Measurements from ENCODE around the gene TMIGD2.

The TMIGD2 gene

GRCh38 chr19:4305257-4305612, 3.0 kb upstream of the TMIGD2 start:
- in situ Hi-C loops (cut with HindIII; ENCODE audit: low sequenced_read_pairs), result no loop called here
- no peak for DNase-seq (ENCODE audit: low read depth)
- TF ChIP-seq, protein P1, sequence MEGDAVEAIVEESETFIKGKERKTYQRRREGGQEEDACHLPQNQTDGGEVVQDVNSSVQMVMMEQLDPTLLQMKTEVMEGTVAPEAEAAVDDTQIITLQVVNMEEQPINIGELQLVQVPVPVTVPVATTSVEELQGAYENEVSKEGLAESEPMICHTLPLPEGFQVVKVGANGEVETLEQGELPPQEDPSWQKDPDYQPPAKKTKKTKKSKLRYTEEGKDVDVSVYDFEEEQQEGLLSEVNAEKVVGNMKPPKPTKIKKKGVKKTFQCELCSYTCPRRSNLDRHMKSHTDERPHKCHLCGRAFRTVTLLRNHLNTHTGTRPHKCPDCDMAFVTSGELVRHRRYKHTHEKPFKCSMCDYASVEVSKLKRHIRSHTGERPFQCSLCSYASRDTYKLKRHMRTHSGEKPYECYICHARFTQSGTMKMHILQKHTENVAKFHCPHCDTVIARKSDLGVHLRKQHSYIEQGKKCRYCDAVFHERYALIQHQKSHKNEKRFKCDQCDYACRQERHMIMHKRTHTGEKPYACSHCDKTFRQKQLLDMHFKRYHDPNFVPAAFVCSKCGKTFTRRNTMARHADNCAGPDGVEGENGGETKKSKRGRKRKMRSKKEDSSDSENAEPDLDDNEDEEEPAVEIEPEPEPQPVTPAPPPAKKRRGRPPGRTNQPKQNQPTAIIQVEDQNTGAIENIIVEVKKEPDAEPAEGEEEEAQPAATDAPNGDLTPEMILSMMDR (IDR thresholded peaks at IDR 0.05; ENCODE audit: low read depth, low read length, missing control alignments), result no peak
- H3K4me3 ChIP-seq (ENCODE audit: low read depth, low read length), result peak overlapping the region; percentile 37

DNA sequence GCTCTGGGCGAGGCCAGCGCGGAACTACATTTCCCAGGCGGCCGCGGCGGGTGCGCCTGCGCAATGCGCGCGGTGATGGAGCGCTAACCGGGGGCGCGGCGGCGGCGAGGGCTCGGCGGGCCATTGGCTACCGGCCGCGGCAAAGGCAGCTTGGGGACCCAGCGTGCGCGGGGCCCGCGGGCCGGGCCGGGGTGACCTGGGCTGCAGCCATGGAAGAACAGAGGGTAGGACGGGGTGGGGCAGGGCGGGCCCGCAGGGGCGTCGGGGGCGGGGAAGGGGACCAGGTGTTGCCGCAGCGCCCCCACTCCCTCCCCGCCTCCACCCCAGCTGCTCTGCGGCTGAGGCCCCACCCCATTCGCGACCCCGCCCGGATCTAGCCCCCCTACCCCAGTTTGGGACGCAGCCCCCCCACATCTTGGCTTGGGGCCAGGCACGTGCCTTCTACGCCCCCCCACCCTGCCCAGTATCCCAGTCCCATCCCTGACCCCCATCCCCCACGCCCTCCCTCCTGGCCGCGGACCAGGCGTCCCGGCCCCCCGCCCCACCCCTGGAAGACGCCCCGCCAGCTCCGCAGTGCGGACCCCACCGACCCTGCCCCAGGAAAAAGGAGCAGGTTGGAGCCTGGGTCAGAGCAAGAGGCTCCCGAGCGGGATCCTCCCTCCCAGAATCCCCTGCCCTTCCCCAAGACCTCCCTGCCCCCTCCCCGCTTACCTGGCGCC, 2.5 kb upstream of the TMIGD2 start, which contains the start of gene FSD1:
Gene FSD1, plus strand, starts transcription at position 61 of the 719 bp plus-strand sequence. Its CDS starts 149 bp downstream, at position 210.
- no peak for DNase-seq (ENCODE audit: low read depth)
- TF ChIP-seq, protein P1 (IDR thresholded peaks at IDR 0.05; ENCODE audit: low read depth, low read length, missing control alignments), result no peak
- in situ Hi-C loops (cut with HindIII; ENCODE audit: low sequenced_read_pairs), result no loop called here
- peak within 1 kb of the TSS; percentile 37 for H3K4me3 ChIP-seq (ENCODE audit: low read depth, low read length)

DNA sequence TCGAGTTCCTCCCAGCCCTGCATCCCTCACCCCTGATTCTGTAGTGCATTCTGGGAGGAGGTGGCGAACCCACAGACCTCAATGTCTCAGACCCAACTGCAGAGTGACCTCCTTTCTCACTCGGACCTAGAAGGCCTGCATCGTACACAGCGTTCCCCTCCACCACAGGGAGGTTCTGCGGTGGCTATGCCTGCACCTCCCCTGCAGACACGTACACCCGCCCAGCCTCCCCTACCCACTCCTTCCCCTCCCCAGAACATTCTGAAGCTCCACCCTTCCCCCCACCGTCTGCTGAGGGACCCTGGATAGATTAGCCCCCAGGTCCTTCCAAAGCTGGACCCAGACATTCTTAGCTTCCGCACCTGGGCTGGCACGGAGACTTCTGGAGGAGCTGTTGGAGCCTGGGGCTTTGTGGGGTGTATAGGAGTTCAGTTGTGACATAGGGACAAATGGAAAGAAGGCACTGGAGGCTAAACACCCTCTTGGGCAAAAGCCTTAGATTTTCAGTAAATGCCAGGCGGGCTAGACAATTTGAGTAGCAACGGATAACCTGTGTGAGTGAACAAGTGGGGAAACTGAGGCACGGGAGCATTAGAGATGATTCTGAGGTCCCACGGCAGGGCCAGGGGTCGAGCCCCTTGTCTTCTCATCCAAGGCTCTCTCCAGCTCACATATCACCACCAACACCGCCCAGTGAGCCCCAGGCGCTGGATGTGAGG, 1.8 kb upstream of the TMIGD2 start:
- peak overlapping the region; percentile 37 for H3K4me3 ChIP-seq (ENCODE audit: low read depth, low read length)
- TF ChIP-seq, protein P1 (IDR thresholded peaks at IDR 0.05; ENCODE audit: low read depth, low read length, missing control alignments), result no peak
- in situ Hi-C loops (cut with HindIII; ENCODE audit: low sequenced_read_pairs), result no loop called here
- DNase-seq (ENCODE audit: low read depth), result no peak

DNA sequence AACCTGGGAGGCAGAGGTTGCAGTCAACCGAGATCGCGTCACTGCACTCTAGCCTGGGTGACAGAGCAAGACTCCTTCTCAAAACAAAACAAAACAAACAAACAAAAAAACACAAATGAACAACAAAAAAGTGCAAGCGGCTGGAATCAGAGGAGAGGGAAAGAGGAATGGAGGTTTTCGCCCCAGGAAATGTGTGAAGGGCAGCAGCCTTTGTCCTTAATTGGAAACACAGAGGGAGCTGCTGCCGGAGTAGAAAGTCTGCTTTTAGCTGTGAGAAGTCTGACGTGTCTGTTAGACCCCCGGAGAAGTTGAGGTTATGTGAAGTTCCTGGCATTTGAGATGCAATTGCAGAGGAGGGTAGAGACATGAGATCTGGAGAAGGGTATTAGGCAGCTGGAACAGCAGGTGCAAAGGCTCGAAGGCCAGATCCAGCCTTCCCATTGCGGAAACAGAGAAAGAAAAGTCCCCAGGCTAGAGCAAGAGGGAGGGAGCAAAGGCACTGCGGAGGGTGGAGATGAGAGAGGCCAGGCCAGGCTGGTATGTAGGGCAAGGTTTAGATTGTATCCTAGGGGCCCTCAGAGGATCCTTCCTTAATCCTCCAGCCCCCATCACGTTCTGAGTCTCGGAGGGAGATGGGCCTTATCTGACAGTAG, 473 bp downstream of the TMIGD2 start:
- DNase-seq (ENCODE audit: low read depth), result no peak
- in situ Hi-C loops (cut with HindIII; ENCODE audit: low sequenced_read_pairs), result no loop called here
- TF ChIP-seq, protein P1 (IDR thresholded peaks at IDR 0.05; ENCODE audit: low read depth, low read length, missing control alignments), result no peak
- no peak overlapping the region for H3K4me3 ChIP-seq (ENCODE audit: low read depth, low read length)

DNA sequence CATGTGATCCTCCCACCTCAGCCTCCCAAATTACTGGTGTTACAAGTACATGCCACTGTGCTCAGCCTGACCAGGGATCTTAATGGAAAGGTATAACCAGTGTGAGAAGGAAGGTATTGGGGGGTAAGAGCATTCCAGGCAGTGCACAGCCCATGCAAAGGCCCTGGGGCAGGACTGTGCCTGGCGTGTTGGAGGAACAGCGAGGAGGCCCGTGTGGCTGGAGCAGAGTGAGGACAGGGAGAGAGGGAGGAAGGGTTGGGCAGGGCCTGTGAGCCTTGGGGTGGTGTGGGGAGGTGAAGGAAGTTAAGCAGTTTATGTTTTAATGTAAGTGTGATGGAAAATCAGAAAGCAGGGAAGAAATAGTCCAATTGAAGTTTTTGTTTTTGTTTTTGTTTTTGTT, 1.6 kb downstream of the TMIGD2 start:
- H3K4me3 ChIP-seq (ENCODE audit: low read depth, low read length), result no peak overlapping the region
- in situ Hi-C loops (cut with HindIII; ENCODE audit: low sequenced_read_pairs), result no loop called here
- no peak for DNase-seq (ENCODE audit: low read depth)
- TF ChIP-seq, protein P1 (IDR thresholded peaks at IDR 0.05; ENCODE audit: low read depth, low read length, missing control alignments), result no peak

DNA sequence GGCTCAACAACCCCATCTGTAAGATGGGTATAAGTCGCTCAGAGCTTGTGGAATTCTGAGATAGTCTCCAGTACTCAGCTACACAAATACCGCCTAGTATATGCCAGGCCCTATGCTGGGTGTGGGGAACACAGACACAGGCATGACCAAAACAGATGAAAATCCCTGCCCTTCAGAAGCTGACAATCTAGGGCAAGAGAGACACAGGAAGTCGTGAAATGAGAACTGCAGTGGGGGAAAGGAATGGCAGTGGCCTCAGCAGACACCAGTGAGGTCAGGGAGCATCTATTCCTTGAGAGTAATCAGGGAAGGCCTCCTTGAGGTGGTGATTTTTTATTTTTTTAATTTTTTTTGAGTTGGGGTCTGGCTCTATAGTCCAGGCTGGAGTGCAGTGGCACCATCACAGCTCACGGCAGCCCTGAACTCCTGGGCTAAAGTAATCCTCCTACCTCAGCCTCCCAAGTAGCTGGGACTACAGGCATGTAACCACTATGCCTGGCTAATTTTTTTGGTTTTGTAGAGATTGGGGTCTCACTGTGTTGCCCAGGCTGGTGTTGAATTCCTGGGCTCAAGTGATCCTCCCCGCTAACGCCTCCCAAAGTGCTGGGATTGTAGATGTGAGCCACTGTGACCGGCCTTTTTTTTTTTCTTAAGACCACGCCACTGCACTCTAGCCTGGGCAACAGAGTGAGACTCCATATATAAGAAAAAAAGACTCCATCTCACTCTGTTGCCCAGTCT, 3.2 kb downstream of the TMIGD2 start:
- no peak overlapping the region for H3K4me3 ChIP-seq (ENCODE audit: low read depth, low read length)
- DNase-seq (ENCODE audit: low read depth), result no peak
- TF ChIP-seq, protein P1 (IDR thresholded peaks at IDR 0.05; ENCODE audit: low read depth, low read length, missing control alignments), result no peak
- in situ Hi-C loops (cut with HindIII; ENCODE audit: low sequenced_read_pairs), result no loop called here

All from astrocyte of the cerebellum (primary cell).